ENCODE data around the gene MORN1. TPM values are rescaled to one million over a fixed set of nuclear protein-coding genes. Genes with fewer than 3 reads are reported as not detected.

Gene MORN1
- total and polyA plus RNA-seq, 12 donors = 1.2 to 7.6 (median 5.2) TPM

GRCh38 chr1:2396059-2396458 lies 4.7 kb upstream of the MORN1 start:
- ATAC-seq (no peak), DNase-seq (no peak)
- Histone ChIP-seq H3K27me3 (no peaks in the 10 kb centered on the region), H3K4me1 (peaks cover 9 to 34% (median 22%) of the 10 kb centered on the region in 9 donors), H3K27ac (no peak overlapping the region), H3K36me3 (peaks cover 0 to 80% (median 46%) of the 10 kb centered on the region in 9 donors), H3K9me3 (no peaks in the 10 kb centered on the region), H3K4me3 (no peak overlapping the region)
- TF ChIP-seq CTCF (IDR thresholded peaks at IDR 0.05) = no peak
- WGBS, 2 donors = 88 to 92% methylated on average over 17 of the region's 17 CpGs
- intact Hi-C loops (cut with DNase I) = no loop called here

GRCh38 chr1:2395245-2395644 lies 3.9 kb upstream of the MORN1 start:
- H3K4me1 ChIP-seq = peaks cover 9 to 43% (median 30%) of the 10 kb centered on the region in 9 donors
- H3K4me3 ChIP-seq = no peak overlapping the region
- no peaks in the 10 kb centered on the region for H3K9me3 ChIP-seq
- no peak overlapping the region for H3K27ac ChIP-seq
- no peak for ATAC-seq
- DNase-seq = no peak
- 86 to 96% methylated on average over 10 of the region's 10 CpGs for WGBS, 2 donors
- peaks cover 0 to 72% (median 43%) of the 10 kb centered on the region in 9 donors for H3K36me3 ChIP-seq
- H3K27me3 ChIP-seq = no peaks in the 10 kb centered on the region
- TF ChIP-seq CTCF (IDR thresholded peaks at IDR 0.05) = no peak
- intact Hi-C loops (cut with DNase I) = no loop called here

- Histone ChIP-seq H3K4me1 (peaks cover 9 to 46% (median 31%) of the 10 kb centered on the region in 9 donors), H3K9me3 (no peaks in the 10 kb centered on the region), H3K36me3 (peaks cover 0 to 67% (median 38%) of the 10 kb centered on the region in 9 donors), H3K4me3 (no peak overlapping the region), H3K27me3 (no peaks in the 10 kb centered on the region), H3K27ac (no peak overlapping the region)
- no peak for TF ChIP-seq CTCF (IDR thresholded peaks at IDR 0.05)
- intact Hi-C loops (cut with DNase I) = no loop called here
- ATAC-seq (no peak), DNase-seq (no peak)
- 80 to 83% methylated on average over 11 of the region's 11 CpGs for WGBS, 2 donors
Measured at GRCh38 chr1:2394761-2395160, 3.4 kb upstream of the MORN1 start.

- 92% methylated on average over 7 of the region's 7 CpGs for WGBS, 2 donors
- DNase-seq = no peak
- Histone ChIP-seq H3K9me3 (no peaks in the 10 kb centered on the region), H3K4me1 (peaks cover 9 to 46% (median 31%) of the 10 kb centered on the region in 9 donors), H3K27me3 (no peaks in the 10 kb centered on the region), H3K27ac (no peak overlapping the region), H3K4me3 (no peak overlapping the region), H3K36me3 (peaks cover 0 to 63% (median 33%) of the 10 kb centered on the region in 9 donors)
- no peak for TF ChIP-seq CTCF (IDR thresholded peaks at IDR 0.05)
- intact Hi-C loops (cut with DNase I) = no loop called here
- ATAC-seq = no peak
Measured at GRCh38 chr1:2394220-2394619, 2.9 kb upstream of the MORN1 start.
